HG02571 (cell line): ENCODE results near the gene COG5.

Experiments
- ATAC-seq: cut with Tn5 transposase; IDR thresholded peaks from one replicate; pipeline ENCODE4 v1.9.1; 2021; ENCODE audit warnings: mild to moderate bottlenecking, moderate library complexity; ENCODE audit not compliant: unreplicated experiment

Gene COG5

DNA sequence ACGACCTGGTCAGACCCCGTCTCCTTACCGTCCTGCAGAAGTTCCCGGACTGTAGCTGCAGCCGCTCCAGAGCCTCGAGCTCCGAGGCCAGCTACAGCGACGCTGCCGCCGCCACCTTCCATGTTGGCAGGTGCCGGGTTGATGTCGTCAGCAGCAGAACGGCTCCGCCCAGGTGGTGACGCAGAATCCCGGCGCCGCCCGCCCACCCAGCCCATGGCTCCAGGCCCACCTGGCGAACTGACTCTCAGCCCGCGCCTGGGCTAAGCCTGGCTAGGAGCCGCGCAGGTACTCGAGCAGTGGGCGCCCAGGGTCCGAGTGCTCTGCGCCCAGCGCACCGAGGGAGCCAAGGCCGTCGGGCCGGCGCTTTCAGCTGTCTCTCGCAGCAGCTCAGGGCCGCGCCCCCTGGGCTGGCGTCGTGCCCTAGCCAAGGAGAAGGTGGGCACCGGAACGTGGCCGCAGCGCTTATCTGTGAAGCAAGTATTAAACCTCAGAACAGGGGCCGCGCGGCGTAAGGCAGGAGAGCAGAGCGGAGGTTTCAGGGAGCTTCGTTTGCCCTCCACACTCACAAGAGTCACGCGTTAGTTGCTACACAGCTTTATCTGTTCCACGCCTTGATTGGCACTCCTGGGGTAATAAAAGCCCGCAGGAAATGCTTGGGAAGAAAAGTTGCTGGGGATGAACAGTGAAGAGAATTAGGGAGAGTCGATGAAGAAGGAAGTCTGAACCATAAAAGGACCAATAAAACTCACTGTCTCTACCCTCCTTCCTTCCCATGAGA lies at the start of gene COG5, which contains the start of gene DUS4L:
TSS of gene COG5 (minus strand) at position 146 of the 778 bp plus-strand sequence. CDS start at position 122, 24 bp downstream.
TSS of gene DUS4L (plus strand) at position 197 of the 778 bp plus-strand sequence. CDS start 3,100 bp downstream, outside the sequence.
- peak; percentile 96 for ATAC-seq

DNA sequence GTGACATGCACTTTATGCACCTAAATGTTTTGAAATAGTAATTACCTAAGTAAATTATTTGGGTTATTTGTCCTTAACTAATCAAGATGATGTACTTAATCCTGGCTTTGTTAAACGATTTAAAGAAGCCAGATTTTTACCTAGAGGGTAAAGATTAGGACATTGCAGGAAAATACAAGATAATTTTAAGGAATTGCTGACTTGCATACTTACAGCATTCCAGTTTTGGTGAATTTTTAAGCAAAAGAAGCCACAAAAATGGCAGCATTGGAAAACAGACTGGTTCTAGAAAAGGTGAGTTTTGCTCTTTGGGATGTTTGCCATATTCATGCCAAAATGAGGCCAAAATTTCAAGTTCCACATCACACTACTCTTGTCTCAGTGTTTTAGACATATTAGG lies 49.7 kb upstream of the COG5 start:
- ATAC-seq = no peak

DNA sequence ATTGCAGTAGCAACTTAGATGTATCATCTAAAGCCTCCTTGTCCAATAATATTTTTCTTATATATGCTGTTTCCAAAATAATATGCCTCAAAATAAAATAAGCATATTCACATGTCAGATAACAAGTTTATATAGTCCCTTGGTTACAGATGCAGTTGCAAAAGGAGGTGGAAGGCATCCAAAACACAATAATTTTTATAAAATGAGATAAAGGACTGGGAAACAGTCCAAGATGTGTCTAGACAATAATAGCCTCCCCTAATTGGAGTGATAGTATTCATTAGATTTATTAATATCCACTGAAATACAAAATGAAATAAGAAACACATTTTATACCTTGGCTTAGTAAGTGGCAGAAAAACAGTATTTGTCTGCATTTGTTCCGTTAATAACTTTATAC lies 46.6 kb upstream of the COG5 start:
- no peak for ATAC-seq

DNA sequence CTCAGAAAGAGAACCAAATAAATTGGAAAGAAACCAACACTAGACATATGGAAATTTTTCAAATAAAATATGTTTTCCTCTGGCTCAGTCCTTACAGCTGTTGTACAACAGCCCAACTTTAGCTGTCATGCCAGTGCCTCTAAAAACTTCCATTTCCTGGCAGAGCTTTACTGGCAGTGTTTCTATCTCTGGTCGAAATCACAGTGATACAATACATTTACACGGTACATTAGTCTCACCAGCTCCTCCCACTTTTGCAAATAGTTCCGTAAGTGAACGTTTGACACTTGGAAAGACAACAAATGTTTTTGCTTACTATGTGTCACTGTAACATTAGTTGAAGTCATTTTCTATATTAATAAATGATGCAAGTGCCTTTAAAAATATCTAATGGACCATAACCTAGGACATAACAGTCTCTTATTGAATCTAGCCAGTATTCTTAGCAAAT lies 46.1 kb upstream of the COG5 start:
- no peak for ATAC-seq

DNA sequence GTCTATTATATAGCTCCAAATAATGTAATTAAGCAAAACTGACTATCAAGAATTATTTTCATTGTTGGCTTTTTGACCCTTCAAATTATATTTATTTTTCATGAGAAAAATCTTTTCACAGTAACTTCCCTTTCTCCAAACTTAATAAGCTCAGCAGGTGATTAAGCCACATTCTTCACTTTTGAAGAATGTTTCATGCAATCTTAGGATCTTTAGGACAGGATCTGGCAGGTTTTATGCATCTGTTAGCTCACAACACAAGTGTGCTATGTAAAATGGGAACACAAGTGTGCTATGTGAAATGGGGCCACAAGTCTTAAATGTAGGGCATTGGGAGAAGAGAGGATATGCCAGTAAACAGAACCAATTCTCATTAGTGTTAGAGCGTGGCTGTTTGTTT lies 42.6 kb upstream of the COG5 start:
- no peak for ATAC-seq

DNA sequence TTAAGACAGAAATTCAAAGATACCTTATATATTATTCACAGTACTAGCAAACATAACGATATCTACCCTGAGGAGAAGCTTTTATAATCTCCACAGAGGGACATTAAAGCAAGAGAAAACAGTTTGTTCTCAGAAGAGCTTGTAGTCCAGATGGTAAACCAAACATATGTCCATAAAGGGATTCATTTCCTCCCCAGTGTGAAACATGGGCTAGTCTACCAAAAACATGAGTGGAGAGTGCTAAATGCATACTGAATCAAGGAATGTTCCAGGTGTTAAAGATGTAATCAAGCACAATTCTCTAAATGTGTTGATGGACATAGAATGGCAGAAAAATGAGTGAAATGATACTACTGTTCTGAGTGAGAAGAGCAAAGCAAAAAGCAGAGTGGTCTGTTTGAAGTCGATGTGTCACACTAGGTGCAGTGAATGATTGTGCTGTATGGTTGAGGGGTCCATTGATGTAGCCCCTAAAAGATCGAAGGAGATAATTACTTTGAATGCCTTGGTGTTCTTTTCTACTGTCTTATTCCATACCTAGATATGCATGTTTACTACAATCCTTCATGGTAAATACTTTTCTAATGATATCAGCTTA lies 41.6 kb upstream of the COG5 start:
- ATAC-seq = no peak

DNA sequence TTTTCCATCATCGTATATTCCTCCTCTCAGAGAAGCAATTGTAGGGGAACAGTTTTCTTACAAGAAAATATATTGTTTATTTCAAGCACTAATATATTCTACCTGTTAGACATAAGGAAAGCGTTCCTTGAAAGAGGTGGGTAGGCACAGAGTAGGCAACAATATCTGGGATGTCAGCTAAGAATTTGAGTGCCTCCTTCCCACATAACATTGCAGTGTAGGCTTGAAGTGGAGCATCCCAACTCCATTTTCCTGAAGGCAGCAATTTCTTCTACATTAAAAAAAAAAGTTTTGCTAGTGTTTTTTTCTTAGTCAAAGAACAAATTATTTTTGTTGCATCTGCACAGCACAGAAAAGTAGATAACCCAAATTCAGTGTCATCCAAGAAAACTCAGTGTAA lies 37.1 kb upstream of the COG5 start:
- no peak for ATAC-seq

DNA sequence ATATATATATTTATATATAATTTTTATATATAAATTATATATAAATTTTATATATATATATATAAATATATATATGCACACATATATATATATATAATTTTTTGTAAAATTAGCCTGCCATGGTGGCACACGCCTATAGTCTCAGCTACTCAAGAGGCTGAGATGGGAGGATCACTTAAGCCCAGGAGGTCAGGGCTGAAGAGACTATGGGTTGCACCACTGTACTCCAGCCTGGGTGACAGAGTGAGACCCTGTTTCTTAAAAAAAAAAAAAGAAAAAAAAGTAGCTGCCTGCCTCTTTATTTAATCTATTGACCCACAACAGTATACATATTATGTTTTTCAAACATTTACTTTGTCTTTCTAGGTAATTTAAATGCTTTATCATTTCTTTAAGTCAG lies 35.5 kb upstream of the COG5 start:
- no peak for ATAC-seq

DNA sequence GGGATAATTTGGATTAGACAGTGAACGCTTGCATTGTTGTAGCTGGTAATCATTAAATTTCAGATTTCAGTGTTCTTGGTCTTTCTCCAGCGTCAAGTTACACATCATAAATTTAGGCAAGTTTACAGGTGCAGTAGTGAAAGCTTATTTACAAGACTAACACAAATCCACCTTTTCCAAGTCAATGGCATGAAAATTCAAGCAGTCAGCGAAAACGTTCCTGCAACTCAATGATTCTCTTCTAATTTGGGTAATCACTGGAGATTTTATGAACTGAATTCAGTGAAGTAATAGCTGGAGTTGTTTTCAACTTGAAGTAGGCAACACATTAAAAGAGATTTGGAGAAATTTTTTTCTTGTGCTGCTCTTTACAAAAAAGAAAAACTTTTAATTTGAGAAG lies 34.2 kb upstream of the COG5 start:
- ATAC-seq = no peak

DNA sequence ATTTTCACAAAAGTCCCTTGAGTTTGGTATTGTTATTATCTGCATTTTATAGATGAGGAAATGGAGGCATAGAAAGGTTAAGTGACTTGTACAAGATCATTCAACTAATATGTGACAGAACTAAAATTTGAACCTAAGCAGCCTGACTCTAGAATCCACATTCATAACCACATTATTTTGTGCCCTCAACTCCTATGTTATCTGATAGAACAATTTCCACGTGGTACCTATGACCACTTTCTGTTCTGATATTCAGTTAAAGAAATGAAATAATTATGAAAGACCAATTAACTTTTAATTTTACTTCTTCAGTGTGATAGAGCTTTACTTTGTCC lies 33.8 kb upstream of the COG5 start:
- no peak for ATAC-seq

DNA sequence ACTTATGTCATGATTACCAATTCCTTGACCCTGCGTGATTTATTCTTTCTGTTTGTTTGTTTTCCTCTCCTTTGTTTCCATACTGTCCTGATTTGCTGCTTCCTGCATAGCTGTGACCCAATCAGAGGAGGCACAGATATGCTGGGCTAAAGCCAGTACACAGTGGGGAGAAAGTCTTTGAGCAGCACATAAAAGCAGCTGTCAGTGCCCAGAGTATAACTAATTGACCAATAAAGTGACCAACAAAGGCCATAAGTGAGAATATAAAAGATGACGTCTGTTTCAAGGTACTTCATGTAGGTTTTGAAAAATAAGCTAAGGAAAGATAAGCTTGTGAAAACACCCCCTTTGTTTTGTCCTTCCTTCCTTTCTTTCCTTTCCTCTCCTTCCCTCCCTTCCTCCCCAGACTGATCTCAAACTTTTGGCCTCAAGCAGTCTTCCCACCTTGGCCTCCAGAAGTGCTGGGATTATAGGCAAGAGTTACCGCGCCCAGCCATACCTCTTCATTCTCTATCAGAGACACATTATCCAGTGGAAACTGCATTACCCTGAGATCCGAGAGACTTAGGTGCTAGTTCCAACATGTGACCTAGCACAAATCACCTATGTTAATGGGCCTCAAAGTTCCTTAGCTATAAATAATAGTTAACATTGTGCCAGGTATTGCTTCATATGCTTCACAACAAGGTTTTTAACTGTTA lies 33.3 kb upstream of the COG5 start:
- no peak for ATAC-seq

DNA sequence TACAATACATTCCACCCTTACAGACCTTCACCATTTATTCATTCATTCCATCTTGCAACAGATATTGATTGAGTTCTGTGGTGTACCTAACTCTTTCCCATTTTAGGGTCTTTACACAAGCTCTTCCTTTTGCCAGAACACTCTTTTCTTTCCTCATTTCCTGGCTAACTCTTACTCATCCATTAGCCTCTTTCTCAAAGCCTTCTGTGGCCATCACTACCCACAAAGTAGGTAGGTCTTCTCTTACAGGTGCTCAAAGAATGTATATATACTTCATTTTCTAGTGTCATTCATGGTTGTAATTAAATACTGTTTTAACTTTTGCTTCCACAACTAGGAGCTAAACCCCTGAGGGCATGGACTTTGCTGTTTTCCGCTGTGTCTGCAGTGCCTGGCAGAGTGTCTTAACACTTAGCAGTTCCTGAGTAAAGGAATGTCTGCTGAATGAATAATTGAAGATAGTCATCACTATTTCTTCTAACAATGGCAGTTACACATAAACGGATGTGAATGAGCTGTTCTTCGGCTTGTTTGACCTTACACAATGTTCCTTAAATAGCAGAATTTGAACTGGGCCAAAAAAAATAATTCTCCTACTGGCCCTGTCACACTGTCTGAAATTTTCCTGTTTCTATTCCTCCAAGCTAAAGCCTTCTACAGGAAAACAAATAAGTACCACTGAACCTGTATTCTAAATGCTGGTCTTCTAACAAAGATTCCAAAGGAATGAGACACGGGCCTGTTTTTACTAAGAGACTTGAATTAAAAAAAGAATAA lies 31.4 kb upstream of the COG5 start:
- no peak for ATAC-seq

DNA sequence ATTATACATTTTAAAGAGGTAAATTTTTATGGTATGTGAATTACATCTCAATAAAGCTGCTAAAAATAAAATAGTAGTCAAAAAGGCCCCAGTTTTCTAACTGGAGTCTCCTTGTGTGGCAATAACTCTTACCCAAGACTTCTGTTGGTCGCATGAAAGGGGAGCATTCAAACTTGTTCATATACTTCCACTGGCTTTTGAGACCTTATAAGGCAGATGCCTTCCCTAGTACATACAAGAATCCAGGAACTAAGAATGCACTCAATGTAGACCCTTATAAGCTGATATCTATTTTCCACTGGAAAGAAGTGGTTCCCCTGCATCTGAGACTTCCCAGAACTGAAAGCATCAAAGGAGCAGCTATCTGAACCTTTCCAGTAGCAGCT lies 29.3 kb upstream of the COG5 start:
- no peak for ATAC-seq

DNA sequence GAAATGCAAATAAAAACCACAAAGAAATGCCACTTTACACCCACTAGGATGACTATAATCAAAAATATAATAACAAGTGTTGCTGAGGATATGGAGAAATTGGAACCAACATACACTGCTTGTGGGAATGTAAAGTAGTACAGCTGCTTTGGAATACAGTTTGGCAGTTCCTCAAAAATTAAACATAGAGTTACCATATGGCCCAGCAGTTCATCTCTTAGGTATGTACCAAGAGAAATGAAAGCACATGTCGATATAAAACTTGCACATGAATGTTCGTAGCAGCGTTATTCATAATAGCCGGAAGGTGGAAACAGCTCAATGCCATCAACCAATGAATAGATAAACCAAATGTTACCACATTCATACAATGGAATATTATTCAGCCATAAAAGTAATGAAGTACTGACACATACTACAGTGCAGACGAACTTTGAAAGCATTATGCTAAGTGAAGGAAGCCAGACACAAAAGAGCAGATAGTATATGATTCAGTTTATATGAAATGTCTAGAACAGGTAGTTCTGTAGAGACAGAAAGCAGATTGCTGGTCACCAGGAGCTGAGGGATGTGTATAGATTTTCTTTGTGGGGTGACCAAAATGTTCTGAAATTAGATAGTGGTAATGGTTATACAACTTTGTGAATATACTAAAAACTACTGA lies 28.8 kb upstream of the COG5 start:
- no peak for ATAC-seq

DNA sequence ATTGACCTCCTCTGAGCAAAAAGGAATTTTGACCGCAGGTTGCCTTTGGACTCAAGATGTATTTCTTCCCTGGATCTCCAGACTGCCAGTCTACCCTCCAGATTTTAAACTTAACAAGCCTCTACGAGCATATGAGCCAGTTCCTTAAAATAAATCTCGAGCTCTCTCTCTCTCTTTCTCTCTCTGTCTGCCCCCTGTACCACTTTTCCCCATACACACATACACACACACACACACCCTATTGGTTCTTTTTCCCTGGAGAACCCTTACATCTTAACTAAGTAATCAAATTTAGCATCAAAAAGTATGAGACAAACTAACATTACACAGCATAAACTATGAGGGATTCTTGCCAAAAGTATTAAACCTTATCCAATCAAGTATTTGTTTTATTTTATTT lies 27.7 kb upstream of the COG5 start:
- ATAC-seq = no peak

DNA sequence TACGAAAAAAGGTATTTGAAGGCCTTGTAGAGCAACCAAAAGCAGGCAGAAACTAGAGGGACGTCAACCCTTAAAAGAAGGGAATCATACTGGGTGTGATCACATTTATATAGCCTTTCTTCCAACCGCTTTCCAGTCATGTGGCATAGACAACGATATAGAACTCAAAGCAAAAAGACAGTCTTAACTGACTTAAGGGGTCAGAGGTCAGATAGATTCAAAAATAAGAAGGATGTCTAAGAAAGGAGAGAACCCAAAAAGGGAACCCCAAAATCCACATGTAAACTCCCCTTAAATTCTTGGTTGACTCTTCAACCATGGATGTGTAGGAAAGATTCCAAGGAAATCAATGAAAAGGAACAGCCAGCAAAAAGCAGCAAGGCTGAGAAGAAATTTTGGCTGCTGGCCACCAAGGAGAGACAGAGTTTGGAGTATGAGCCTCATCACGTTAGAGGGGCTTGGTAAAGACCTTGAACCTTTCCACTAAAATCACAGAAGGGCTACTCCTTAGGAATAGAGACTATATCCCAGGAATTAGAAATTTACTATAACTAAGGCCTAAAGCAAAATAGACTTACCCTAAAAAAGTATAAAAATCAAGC lies 24.9 kb upstream of the COG5 start:
- no peak for ATAC-seq

DNA sequence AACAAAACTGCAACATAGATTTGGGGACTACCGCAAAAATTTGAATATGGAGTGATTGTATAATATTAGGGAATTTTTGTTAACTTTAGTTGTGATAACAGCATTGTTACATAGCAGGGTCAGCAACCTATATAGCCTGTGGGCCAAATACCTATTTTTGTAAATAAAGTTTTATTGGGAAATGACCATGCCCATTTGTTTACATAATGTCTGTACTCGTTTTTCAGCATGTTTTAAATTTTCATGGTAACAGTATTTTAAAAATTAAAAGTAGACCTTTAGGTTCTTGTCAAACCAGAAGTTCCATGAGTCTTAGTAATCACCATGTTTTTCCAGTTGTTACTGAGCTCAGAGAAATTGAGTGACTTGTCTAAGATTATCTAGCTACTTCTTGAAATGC lies 21.0 kb upstream of the COG5 start:
- no peak for ATAC-seq

DNA sequence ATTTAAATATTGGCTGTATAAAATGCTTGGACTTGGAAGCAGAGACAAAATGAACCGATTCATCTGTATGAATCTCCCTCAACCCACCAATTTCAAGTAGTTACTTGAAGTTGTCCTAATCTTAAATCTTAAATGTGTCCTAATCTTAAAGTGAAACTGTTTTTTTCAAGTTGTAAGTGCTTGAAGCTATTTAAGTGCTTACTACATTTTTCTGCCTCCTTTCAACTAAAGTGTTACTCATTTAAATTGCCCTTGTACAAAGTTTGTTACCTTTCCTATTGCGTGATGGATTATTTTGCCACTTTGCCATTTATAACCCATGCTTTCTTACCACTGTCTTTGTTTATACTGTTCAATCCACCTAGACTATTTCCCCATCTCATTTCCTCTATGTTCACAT lies 19.2 kb upstream of the COG5 start:
- ATAC-seq = no peak

DNA sequence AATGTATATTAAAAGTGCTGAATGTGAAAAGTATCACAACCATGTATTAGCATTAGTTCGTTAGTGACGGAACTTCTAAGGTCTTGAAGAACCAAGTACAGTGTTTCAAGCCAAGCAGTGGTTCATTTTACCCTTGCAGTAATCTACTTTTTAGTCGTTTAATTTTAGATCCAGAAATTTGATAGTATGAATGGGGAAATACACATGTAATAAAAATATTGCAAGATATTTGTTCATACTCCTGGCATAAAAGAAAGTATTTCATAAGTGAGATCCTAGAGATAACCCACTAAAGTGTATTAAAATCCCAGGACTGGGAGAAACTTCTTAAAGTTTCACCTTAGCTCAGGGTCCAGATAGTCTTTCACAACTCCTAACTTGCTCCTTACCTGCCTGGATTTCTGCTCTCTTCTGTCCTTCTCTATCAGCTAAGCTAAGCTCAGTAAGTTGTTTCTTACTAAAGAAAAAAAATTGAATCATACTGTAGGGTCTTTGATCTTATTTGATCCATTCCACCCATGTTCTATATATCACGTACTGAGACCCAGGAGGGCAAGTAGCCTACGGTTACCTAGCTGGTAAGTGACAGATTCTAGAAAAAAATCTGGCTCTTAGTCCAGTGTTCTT lies 17.8 kb upstream of the COG5 start:
- no peak for ATAC-seq
